Body of pancreas (tissue), 4 donors: ENCODE results near the gene EPG5. TPM values are rescaled to one million over a fixed set of nuclear protein-coding genes. Genes with fewer than 3 reads are reported as not detected.

Source experiments
- ATAC-seq: fragments of 150-250 bp; one replicate; pipeline ENCODE4 v1.9.1; 2016
- DNase-seq, 4 donors: peaks; one replicate each; pipeline ENCODE4 v3.0.0-alpha.2; 2019
- H3K27ac ChIP-seq, 4 donors: fragments of 200-600 bp; sonication (generic); 1 replicate in 3 of 4; 2 replicates in 1 of 4; pipeline versions ENCODE4 v1.5.1 to v1.6.1; 2016 to 2019; ENCODE audit warnings: mild to moderate bottlenecking in 1 of 4, mixed read lengths in 1 of 4, moderate library complexity in 1 of 4
- H3K27me3 ChIP-seq, 2 donors: fragments of 200-600 bp; sonication (generic); one replicate each; pipeline ENCODE4 v1.6.0; 2016; ENCODE audit warnings: mild to moderate bottlenecking in 1 of 2
- H3K36me3 ChIP-seq, 2 donors: fragments of 200-600 bp; sonication (generic); replicated peaks in 1 of 2; 2 replicates each; pipeline ENCODE4 v1.5.1; 2016; ENCODE audit warnings: low read depth in 2 of 2; ENCODE audit not compliant: insufficient read depth in 1 of 2
- H3K4me1 ChIP-seq: fragments of 200-600 bp; sonication (generic); one replicate; pipeline ENCODE4 v1.6.0; 2016
- H3K4me3 ChIP-seq, 2 donors: fragments of 200-600 bp; sonication (generic); 1 replicate in 1 of 2; 2 replicates in 1 of 2; pipeline ENCODE4 v1.5.1; 2016 to 2019
- H3K9me3 ChIP-seq, 3 donors: fragments of 200-600 bp; sonication (generic); 1 replicate in 2 of 3; 2 replicates in 1 of 3; pipeline ENCODE4 v1.5.1; 2016
- CTCF ChIP-seq, 7 experiments: fragments of 450-650 bp in 4 of 7; fragments of 200-600 bp in 3 of 7; sonication (generic) in 3 of 7; IDR thresholded peaks; one replicate each; pipeline ENCODE4 v1.5.1; 2016 to 2019; ENCODE audit warnings: antibody characterized with exemption in 7 of 7
- POLR2A ChIP-seq, 3 donors: fragments of 450-650 bp; IDR thresholded peaks; one replicate each; pipeline ENCODE4 v1.6.1; 2016; ENCODE audit warnings: antibody characterized with exemption in 3 of 3, mild to moderate bottlenecking in 2 of 3
- WGBS, 2 donors: methylation state at CpG; one replicate each; pipeline ENCODE4 v1.1.5; 2017; 5-methylcytosine and 5-hydroxymethylcytosine counted together
- intact Hi-C: fragments of 100-400 bp; cut with DNase I; formaldehyde crosslinking; loops from one replicate; pipeline ENCODE4 v1.15.1; 2023
- total RNA-seq, 2 donors: library from RNA; depleted of rRNA; stranded (reverse); fragments of >200 nt; gene quantifications; one replicate each; pipeline ENCODE4 v1.1.0, GENCODE V29; 2016

EPG5 gene
- total RNA-seq, 2 donors from 2014 or later, result 13.2 to 14.5 TPM

- H3K4me1 ChIP-seq, result no peaks in the 10 kb centered on the region
- H3K9me3 ChIP-seq, result no peaks in the 10 kb centered on the region
- 81 to 92% methylated on average over 5 of the region's 5 CpGs for WGBS, 2 donors
- no peaks in the 10 kb centered on the region for H3K27me3 ChIP-seq
- H3K36me3 ChIP-seq, result no peaks in the 10 kb centered on the region
- intact Hi-C loops, result no loop called here
- TF ChIP-seq POLR2A (IDR thresholded peaks at IDR 0.05), result no peak
- TF ChIP-seq CTCF (IDR thresholded peaks at IDR 0.05), result no peak
- no peak overlapping the region for H3K4me3 ChIP-seq
- ATAC-seq (no peak), DNase-seq (no peak)
- H3K27ac ChIP-seq, result peak overlapping the region in 1 of 4 donors; percentile 48
Observed at GRCh38 chr18:46009125-46009840, 42.2 kb upstream of the EPG5 start.

- intact Hi-C loops, result no loop called here
- ATAC-seq, result no peak
Observed at GRCh38 chr18:46008531-46008930, 41.4 kb upstream of the EPG5 start.

GRCh38 chr18:46007165-46007564, 40.0 kb upstream of the EPG5 start:
- Histone ChIP-seq H3K4me1 (no peaks in the 10 kb centered on the region), H3K4me3 (no peak overlapping the region), H3K9me3 (no peaks in the 10 kb centered on the region), H3K27me3 (no peaks in the 10 kb centered on the region), H3K27ac (no peak overlapping the region), H3K36me3 (no peaks in the 10 kb centered on the region)
- DNase-seq (no peak), ATAC-seq (no peak)
- 82 to 92% methylated on average over 5 of the region's 5 CpGs for WGBS, 2 donors
- intact Hi-C loops, result no loop called here
- TF ChIP-seq CTCF (IDR thresholded peaks at IDR 0.05), result no peak
- TF ChIP-seq POLR2A (IDR thresholded peaks at IDR 0.05), result no peak

More at GRCh38 chr18:46008531-46008930, 41.4 kb upstream of the EPG5 start:
- DNase-seq, result no peak
- no peaks in the 10 kb centered on the region for H3K9me3 ChIP-seq
- peak overlapping the region in 1 of 4 donors; percentile 1 for H3K27ac ChIP-seq
- H3K4me3 ChIP-seq, result no peak overlapping the region
- no peaks in the 10 kb centered on the region for H3K36me3 ChIP-seq
- H3K27me3 ChIP-seq, result no peaks in the 10 kb centered on the region
- TF ChIP-seq POLR2A (IDR thresholded peaks at IDR 0.05), result no peak
- no peak for TF ChIP-seq CTCF (IDR thresholded peaks at IDR 0.05)
- no peaks in the 10 kb centered on the region for H3K4me1 ChIP-seq
- 89 to 95% methylated on average over 7 to 8 of the region's 8 CpGs for WGBS, 2 donors

- Histone ChIP-seq H3K27me3 (no peaks in the 10 kb centered on the region), H3K9me3 (no peaks in the 10 kb centered on the region), H3K4me1 (no peaks in the 10 kb centered on the region), H3K36me3 (no peaks in the 10 kb centered on the region), H3K27ac (no peak overlapping the region), H3K4me3 (no peak overlapping the region)
- 100% methylated on average over 1 of the region's 1 CpG for WGBS, 2 donors
- TF ChIP-seq POLR2A (IDR thresholded peaks at IDR 0.05), result no peak
- no peak for TF ChIP-seq CTCF (IDR thresholded peaks at IDR 0.05)
- ATAC-seq, result no peak
- no peak for DNase-seq
- intact Hi-C loops, result no loop called here
Observed at GRCh38 chr18:46002934-46003333, 35.8 kb upstream of the EPG5 start.

- H3K4me1 ChIP-seq, result no peaks in the 10 kb centered on the region
- H3K4me3 ChIP-seq, result no peak overlapping the region
- intact Hi-C loops, result no loop called here
- H3K27me3 ChIP-seq, result no peaks in the 10 kb centered on the region
- TF ChIP-seq POLR2A (IDR thresholded peaks at IDR 0.05), result no peak
- TF ChIP-seq CTCF (IDR thresholded peaks at IDR 0.05), result no peak
- no peaks in the 10 kb centered on the region for H3K36me3 ChIP-seq
- no peak for ATAC-seq
- WGBS, 2 donors, result 79 to 91% methylated on average over 2 of the region's 2 CpGs
- no peaks in the 10 kb centered on the region for H3K9me3 ChIP-seq
- no peak overlapping the region for H3K27ac ChIP-seq
- DNase-seq, result no peak
Observed at GRCh38 chr18:46001892-46002291, 34.8 kb upstream of the EPG5 start.
